ENCODE results near the gene SLC2A1.
"Not testable (repeated sequence)": the region's sequence is repeated elsewhere in the genome, so short reads cannot be mapped to it uniquely, and the experiment has no call there.

GRCh38 chr1:42919651-42920050 lies 39.0 kb downstream of the SLC2A1 start:
- TF ChIP-seq CTCF (IDR thresholded peaks at IDR 0.05; ENCODE audit: insufficient read depth, low read length); SPI1 (IDR thresholded peaks at IDR 0.05; ENCODE audit: borderline replicate concordance, low read depth); POLR2AphosphoS5 (IDR thresholded peaks at IDR 0.05; ENCODE audit: low read depth): not testable (repeated sequence)
- TF ChIP-seq, protein P1, sequence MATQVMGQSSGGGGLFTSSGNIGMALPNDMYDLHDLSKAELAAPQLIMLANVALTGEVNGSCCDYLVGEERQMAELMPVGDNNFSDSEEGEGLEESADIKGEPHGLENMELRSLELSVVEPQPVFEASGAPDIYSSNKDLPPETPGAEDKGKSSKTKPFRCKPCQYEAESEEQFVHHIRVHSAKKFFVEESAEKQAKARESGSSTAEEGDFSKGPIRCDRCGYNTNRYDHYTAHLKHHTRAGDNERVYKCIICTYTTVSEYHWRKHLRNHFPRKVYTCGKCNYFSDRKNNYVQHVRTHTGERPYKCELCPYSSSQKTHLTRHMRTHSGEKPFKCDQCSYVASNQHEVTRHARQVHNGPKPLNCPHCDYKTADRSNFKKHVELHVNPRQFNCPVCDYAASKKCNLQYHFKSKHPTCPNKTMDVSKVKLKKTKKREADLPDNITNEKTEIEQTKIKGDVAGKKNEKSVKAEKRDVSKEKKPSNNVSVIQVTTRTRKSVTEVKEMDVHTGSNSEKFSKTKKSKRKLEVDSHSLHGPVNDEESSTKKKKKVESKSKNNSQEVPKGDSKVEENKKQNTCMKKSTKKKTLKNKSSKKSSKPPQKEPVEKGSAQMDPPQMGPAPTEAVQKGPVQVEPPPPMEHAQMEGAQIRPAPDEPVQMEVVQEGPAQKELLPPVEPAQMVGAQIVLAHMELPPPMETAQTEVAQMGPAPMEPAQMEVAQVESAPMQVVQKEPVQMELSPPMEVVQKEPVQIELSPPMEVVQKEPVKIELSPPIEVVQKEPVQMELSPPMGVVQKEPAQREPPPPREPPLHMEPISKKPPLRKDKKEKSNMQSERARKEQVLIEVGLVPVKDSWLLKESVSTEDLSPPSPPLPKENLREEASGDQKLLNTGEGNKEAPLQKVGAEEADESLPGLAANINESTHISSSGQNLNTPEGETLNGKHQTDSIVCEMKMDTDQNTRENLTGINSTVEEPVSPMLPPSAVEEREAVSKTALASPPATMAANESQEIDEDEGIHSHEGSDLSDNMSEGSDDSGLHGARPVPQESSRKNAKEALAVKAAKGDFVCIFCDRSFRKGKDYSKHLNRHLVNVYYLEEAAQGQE (IDR thresholded peaks at IDR 0.05; ENCODE audit: insufficient replicate concordance, low read depth): not testable (repeated sequence)

All from HL-60 (cell line).